ENCODE data around the gene JAG1.
A peak's percentile ranks its signal among the peaks of the same experiment; 100 is the strongest.

Gene JAG1

DNA sequence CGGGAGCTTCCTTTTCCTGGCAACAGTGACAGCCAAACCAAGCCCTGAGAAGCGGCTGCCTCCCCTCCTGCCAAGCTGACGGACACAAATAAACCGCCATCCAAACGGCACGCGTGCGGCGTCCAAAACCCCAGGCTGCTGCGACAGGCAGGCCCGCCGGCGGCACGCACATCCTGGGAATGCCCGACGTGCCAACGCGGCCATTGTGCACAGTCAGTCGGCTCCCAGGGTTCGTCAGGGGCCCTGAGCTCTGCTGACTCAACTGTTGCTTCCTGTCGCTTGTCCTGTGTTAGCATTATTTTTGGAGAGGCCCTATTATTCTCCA is 6.8 kb downstream of the JAG1 start:
- DNase-seq = peak; percentile 44

- DNase-seq = no peak
Measured at GRCh38 chr20:10666221-10667076, 7.3 kb downstream of the JAG1 start.

GRCh38 chr20:10665791-10666190 is 8.0 kb downstream of the JAG1 start:
- no peak for DNase-seq

DNA sequence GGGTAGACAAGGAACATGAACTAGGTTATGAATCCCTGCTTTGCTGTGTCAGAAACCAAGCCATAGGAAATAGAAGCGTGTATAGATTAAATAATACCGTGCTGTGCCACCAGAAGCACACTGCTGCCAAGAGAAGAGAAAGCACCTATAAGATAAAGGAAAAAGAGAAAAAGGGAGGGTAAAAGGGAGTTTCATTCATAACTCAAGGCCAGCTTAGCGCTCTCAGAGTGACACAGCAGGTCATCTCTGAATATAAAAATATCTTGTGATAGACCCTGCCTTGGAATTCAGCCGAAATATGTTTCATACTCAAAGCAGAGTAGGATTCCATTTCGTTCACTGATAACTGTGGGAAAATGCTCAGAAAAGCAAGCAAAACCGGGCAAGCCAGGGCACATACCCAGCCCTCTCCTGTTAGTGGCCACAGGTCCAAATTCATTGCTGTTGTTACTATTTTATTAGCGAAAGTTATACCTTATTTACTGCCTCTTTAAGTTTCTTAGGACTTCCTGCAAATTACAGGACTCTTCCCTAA is 8.7 kb downstream of the JAG1 start:
- DNase-seq = no peak

- no peak for DNase-seq
Measured at GRCh38 chr20:10663756-10664155, 10.0 kb downstream of the JAG1 start.

GRCh38 chr20:10662661-10663458 is 10.9 kb downstream of the JAG1 start:
- no peak for DNase-seq

GRCh38 chr20:10662151-10662550 is 11.6 kb downstream of the JAG1 start:
- DNase-seq = no peak

DNA sequence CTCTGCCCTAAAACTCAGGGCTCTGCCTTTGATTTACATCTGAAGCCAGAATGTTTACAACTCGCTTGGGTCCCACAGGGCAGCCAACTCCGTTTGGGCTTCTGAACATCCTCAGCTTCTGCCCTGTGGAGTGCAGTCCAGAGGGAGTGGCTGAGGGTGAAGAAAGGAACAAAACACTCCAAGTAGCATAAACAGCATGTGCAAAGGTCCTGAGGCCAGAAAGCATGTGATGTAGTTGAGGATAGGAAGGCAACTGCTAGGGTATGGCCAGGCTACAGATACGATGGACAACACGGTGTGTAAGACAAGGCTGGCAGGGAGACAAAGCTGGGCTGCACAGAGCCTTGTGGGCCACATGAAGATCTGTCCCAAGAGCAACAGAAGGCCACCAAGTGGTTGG is 12.5 kb downstream of the JAG1 start:
- DNase-seq = no peak

- no peak for DNase-seq
Measured at GRCh38 chr20:10660661-10661060, 13.1 kb downstream of the JAG1 start.

DNA sequence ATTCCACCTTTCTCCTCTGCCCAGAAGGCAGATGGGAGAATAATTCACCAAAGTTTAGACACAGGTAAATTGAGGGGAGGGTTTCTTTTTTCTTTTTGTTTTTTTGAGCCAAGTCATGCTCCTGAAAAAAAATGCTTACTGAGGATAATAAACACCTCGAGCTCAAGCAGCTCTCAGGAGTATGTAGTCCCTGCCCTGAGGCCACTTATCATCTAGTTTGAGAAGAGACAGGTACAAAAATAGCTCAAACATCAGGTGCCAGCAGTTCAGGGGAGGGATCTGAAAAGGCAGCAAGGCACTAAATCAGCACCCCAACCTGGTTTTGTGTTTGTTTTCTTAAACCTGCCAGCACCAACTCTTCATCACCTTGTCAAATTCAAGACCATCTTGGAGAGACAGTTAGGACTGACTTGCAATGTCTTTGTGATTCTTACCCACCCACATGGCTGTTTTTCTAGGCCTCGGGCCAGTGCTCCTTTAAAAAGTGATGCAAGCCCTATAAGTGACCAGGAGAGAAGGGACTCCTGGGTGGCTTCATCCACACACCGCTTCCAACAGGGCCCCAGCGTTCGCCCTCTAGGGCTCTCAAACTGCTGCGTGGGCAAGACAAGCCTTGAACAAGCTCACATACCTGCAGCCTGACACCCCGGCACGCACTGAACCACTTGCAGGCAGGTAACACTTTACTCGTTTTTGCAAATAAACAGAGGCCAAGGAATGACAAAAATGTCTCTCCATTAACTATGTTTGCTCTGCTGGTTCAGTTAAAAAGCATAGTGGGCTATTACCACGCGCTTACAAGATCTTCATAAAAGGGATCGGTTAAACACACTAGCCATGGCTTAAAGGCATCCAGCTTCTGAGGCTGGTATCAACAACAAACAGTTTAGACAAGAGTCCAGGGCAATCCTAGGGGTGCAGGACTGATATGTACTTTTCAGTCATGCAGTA is 13.9 kb downstream of the JAG1 start:
- DNase-seq = no peak

GRCh38 chr20:10658876-10659632 is 14.7 kb downstream of the JAG1 start:
- no peak for DNase-seq

GRCh38 chr20:10658051-10658823 is 15.6 kb downstream of the JAG1 start:
- no peak for DNase-seq

DNA sequence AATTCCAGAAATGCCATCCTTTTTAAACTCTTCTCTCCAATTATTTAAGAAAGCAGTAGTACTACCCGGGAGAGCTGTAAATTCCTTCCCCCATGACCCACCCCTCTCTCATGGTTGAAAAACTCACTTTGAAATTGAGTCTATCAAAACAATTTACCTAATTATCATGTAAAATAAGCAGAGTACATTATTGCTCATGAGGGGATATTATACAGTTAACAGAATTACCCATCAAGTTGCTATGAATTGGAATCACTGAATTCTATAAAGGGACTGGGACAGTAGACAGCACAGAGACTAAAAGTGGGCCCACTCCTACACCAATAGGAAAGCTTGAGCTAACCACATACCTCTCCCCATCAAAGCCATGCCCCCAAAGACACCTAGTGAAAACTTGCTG is 16.3 kb downstream of the JAG1 start:
- no peak for DNase-seq

DNA sequence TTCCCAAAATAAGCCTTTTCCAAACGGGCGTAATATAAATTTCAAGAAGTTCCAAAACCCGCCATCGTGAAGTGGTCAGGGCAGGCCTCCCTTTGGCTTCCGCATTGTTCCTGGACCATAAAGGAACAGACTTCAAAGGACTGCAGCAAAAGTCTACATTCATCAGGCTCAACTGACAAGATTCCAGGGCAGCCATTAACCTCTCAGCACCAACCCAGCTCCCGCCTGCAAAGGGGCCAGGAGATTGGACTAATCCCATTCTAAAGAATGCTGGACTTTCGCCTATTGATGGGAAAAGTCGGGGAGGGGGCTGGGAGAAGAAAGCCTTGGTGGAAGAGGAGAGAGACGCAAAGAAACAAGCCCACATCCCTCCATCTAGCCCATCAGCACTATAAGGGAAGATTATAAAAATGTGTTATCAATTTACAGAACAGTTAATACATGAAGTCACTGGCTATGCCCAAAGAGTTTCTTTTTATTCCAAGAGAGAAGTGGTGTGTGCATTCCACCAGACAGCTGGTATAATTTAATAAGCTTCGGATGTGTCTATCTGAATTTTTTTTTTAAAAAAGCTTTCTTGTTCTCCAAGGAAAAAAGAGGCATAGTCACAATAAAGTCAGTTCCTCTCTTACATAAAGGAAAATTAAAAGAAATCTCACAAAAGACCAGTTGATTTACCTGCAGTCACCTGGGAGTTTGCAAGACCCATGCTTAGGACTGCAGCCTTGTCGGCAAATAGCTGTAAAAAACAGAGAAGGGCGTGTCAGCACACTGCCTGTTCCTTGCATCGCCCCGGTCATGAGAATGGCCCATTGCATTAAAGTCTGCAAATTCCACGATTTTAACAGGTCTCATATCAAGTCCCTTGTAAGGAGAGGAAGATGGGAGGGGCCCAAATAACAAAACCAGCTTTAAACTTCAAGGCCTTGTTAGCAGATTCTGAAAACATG is 17.8 kb downstream of the JAG1 start:
- no peak for DNase-seq

GRCh38 chr20:10654630-10655029 is 19.2 kb downstream of the JAG1 start:
- peak; percentile 43 for DNase-seq

- DNase-seq = no peak
Measured at GRCh38 chr20:10654250-10654610, 19.6 kb downstream of the JAG1 start.

- no peak for DNase-seq
Measured at GRCh38 chr20:10653599-10654249, 20.1 kb downstream of the JAG1 start.

DNA sequence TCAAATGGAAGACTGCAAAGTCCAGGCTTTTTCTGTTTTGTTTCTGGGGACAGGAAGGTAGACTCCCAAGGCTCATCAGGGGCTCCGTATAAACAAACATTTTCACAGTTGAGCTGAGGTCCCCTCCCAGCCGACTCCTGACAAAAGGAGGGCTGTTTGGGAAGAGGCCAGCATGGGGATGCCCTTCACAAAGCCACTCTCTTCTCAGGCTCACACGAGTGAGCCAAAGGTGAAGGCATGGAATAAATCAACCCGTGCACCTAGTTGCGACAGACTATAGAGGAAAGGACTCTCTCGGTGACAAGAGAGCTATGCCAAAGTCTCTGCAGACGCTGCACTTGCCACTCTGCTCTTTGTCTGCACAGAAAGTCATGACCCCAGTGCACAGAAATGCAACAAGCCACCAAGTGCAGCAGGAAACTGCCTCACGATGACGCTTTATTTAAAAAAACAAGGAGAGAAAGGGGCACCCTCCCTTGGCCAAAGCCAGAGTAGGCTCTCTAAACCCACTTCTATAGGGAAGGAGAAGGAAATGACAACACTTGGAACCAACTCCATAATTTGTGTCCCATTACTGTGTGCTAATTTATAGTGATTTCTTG is 21.0 kb downstream of the JAG1 start:
- DNase-seq = no peak

GRCh38 chr20:10652185-10652584 is 21.6 kb downstream of the JAG1 start:
- DNase-seq = no peak

All from NCI-H1048 (cell line).